ENCODE measurements around the gene MPHOSPH6.
"Not testable (repeated sequence)": the region's sequence is repeated elsewhere in the genome, so short reads cannot be mapped to it uniquely, and the experiment has no call there.

The MPHOSPH6 gene

DNA sequence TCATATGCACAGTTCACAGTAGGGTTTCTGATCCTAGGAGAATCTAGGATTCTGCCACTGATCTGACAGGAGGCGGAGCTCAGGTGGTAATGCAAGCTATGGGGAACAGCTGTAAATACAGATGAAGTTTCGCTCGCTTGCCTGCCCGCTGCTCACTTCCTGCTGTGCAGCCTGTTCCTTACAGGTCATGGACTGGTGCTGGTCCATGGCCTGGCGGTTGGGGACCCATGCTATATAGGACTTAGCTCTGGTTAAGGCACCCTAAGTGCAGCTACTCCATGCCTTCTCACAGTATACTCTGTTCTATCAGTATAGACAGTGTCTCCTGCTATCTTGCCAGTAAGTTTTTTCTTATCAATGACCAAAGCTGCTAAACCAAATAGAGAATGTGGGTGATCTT lies 2.4 kb downstream of the MPHOSPH6 start:
- DNase-seq: no peak

DNA sequence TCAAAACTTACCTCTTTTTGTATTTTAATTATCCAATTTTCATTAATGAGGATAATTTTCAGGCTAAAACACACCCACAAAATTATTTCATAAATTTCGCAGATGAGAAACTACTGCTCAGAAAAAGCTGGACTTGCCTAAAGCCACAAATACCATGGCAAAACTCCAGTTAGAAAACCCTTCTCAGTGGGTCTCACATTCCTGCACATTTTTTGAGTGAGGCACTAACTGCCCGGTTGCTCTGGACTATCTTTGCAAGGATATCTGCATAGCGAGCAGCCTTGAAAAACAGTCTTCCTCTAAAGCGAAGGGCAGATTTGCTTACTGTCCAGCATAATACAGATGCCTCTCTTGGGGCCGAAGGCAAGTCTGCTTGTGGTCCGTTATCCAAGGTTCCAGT lies 9.8 kb downstream of the MPHOSPH6 start:
- no peak for DNase-seq

- DNase-seq: no peak
Measured at GRCh38 chr16:82157836-82158235, 12.2 kb downstream of the MPHOSPH6 start.

DNA sequence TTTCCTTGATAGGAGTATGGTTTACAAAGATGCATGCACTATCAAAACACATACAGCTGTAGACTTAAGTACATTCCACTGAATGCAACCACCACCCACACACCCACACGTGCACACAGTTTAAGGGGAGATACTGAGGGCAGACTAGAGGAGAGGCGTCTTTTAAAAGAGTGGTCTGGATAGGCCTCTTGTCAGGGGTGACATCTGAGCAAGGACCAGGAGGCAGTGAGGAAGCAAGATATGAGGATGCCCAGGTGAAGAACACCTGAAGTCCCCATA lies 12.6 kb downstream of the MPHOSPH6 start:
- DNase-seq: no peak

DNA sequence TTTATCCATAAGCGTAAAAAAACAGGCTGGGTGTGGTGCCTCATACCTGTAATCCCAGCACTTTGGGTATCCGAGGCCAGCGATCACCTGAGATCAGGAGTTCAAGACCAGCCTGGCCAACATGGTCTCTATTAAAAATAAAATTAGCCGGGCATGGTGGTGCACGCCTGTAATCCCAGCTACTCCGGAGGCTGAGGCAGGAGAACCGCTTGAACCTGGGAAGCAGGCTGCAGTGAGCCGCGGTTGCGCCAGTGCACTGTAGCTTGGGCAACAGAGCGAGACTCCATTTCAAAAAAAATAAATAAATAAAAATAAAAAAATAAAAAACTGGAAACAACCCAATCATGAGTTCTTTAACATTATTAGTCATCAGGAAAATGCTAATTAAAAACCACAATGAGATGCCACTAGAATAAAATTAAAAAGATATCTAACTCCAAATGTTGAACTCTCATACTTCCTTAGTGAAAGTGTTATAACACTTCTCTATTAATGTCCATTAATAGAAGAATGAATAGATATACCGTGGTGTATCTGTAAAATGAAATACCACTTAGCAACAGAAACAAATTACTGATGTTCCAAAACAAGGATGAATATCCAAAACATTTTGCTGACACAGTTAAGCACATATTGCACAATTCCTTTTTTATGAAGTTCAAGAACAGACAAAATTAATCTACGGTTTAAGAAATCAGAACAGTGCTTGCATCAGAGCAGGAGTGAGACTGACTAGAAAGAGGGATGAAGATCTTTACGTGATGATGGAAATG lies 13.1 kb downstream of the MPHOSPH6 start:
- DNase-seq: no peak

DNA sequence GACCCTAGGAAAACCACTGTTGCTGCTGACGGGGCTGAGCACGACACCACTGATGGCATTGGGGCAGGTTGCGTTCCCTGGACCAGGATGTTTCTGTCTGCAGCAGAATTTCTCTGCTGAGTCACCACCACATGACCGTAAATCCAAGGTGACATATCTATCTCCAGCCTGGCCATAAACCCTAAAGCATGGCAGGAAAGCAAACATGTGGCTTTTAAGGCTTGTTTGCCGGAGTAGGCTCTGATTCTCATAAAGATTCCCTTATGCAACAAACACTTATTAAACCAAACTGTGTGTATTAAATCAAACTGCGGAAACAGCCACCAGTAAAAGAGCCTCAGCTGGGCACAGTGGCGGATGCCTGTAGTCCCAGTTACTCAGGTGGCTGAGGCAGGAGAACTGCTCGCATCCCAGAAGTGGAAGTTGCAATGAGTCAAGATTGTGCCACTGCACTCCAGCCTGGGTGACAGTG lies 17.3 kb downstream of the MPHOSPH6 start:
- DNase-seq: no peak

DNA sequence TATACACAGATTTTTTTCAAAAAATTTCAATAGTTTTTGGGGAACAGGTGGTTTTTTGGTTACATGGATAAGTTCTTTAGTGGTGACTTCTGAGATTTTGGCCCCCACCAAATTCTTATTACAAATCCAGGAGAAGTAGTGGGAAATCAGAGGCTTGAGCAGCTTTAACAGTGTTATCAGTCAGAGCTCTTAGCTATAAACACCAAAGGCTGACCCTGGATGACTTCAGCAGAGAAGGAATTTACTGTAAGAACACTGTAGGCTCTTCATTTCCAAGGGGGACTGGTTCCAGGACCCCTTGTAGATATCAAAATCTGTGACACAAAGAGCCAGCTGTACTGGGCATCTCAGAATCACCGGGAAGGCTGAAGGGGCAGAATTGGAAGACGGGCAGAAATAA lies 17.8 kb downstream of the MPHOSPH6 start:
- DNase-seq: no peak

DNA sequence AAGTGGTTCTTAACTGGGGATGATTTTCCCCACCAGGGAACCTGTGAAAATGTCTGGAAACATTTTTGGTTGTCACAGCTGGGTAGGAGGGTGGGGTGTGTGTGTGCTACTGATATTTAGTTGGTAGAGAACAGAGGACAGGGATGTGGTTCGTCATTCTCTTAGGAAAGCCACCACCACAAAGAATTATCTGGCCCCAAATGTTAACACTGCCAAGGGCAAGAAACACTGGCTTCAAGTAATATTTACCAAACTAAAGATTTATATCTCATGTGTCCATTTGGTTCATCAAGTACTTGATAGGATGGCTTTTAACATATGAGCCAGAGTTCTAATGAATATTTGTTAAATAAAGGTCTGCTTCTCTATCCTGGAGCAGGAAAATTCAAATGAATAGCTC lies 19.5 kb downstream of the MPHOSPH6 start:
- no peak for DNase-seq

- no peak for DNase-seq
Measured at GRCh38 chr16:82149536-82149935, 20.5 kb downstream of the MPHOSPH6 start.

DNA sequence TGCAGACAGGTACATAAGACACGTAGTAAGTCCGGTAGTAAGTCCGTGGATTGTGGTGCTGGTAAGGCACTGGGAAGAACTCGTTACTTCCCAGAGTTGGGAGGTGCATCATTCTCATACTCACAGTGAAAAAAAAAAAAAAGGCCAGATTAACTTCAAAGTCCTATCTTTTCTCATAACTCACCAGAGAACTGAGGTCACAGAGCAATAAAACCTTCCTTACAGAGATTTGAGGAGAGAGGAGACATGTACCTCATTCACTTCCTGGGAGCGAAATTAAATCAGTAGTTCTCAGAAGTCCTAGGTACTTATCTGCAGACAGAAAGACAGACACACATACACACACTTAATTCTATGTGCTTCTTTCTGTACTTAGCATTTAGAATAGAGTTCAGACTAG lies 22.5 kb downstream of the MPHOSPH6 start:
- DNase-seq: no peak

DNA sequence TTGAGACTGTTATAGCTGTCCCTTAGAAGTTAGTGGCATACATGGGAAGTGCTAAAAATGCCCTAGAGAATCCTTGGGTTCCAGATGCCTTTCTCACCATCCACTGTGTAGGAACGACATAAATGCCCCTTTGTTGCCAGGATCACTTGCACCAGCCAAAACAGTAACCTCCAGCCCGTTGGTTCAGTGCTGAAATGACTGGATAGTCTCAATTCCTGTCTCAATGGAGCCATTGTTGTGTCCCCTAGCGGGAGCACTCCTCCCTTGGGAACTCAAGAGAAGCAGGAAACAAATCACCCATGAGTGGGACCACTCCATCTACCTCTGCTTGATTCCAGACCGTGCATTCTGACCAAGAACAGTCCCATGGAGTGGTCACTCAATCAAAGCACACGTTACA lies 23.1 kb downstream of the MPHOSPH6 start:
- DNase-seq: no peak

GRCh38 chr16:82146556-82146955 lies 23.5 kb downstream of the MPHOSPH6 start:
- DNase-seq: no peak

DNA sequence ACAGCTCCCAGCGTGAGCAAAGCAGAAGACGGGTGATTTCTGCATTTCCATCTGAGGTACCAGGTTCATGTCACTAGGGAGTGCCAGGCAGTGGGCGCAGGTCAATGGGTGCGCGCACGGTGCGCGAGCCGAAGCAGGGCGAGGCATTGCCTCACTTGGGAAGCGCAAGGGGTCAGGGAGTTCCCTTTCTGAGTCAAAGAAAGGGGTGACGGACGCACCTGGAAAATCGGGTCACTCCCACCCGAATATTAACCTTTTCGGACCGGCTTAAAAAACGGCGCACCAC lies 30.8 kb downstream of the MPHOSPH6 start:
- DNase-seq: not testable (repeated sequence)

DNA sequence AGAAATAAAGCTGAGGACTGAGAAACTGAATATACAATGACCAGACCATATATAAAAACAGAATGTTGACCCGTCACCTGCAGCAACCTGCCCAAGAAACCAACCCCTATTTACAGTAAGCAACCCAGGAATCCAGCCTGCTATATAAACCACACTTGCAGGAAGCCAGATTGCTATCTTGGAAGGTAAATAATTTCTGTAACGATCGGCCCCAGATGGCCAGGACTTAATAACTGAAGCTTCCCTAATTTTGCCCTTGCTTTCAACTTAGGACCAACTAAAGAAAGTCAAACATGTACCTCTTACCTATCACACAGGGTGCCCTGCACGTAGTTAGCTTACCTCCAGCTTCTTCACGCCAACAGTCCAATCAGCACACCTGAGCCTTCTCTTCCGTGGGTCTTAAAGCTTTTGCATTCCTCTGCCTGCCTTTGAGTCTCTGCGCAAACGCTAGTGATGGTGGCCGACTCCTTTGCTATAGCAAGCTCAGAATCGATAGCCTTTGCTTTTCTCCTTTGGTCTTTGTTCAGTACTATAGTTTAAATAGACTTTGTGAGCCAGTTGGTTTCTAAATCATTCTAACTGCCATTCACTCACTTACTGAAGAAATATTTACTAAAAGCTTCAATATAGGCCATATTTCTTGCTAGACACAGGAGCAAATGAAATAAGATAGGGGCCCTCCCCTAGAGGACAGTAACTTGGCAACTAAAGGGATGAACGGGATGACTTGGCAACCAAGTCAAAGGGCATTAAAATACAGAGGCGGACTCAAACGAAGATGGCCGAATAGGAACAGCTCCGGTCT lies 31.3 kb downstream of the MPHOSPH6 start:
- no peak for DNase-seq

DNA sequence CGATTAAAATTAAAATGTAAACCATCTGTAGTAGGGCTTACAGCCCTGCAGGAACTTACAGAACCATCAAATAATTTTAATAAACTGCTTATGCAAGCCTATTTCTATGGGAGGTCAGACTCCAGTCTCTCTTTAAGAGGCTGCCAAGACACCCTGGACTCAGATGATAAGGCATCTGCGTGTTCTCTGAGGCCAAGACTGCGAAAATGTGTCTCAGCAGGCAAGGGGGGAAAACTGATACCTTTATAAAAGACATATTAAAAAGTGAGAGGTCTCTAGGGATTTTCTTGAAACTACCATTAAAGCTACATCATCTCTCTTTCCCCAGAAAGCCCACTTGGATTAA lies 32.2 kb downstream of the MPHOSPH6 start:
- DNase-seq: no peak

DNA sequence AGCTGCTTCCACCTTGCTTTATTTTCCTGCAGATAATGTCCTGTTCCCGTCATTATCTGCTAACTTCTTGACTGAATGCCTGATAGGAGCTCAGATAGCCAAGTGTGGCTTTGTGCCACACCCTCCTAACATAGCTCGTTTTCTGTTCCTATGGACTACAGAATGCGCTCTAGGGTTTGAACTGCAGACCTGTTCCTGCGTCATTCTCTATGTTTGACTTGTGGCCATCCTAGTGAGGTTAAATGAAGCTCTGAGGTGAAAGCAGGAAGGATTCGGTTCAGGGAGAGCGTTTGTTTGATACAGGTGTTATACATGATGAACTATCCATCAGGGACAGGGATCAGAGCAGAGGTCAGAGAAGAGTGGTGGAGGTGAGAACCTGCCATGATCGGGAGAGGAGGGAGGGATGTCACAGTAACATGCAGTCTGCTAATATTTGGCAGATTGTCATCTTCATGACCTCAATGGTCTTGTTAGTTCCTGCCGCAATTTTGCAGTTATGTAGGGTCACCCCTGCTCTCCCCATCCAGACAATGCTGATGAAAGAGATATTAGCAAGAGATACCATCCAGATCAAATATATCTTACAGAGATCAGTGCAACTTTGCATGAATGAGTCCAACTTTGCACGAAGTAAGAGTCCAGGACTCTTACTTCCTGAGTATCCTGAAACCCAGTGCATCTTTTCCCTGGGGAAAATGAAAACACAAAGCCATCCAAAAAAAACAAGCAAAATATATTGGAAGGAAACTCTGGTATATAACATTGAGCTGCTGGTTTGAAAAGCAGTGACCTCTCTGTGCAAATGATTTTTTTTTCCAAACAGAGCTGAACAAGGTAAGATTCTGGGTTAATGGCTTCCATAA lies 32.8 kb downstream of the MPHOSPH6 start:
- no peak for DNase-seq

GRCh38 chr16:82135844-82136243 lies 34.2 kb downstream of the MPHOSPH6 start:
- no peak for DNase-seq

DNA sequence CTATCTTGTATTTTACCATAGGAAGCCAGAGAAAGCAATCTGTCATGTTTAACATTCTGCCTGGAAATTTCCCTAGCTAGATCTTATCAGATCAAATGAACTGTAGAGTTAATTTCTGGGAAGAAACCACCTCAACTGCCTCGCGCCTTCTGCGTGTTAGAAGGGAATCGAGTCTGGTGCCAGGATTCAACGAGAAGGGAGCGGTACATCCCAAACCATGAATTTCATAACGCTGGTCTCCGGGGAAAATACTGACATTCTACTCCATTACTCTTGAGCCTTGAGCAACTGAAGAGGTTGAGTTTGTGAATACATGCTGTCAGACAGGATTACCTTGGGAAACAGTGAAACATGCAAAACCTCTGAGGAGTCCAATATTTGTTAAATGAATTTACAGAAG lies 35.2 kb downstream of the MPHOSPH6 start:
- DNase-seq: no peak

DNA sequence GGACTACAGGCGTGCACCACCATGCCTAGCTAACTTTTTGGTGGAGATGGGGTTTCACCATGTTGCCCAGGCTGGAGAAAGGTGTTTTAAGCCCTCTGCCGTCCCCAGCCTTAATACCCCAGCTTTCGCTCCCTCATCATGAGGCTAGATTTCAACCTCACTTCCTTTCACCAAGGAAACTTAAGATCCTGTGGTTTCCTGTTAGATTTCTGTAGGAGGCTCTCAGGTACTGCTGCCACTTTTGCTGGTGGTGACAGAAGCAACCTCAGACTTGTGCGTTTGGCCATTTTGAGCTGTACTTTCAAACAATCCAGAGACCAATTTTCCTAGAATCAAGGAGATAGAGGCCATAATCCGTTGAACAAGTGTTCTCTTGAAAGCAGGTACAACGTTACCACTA lies 36.2 kb downstream of the MPHOSPH6 start:
- no peak for DNase-seq

DNA sequence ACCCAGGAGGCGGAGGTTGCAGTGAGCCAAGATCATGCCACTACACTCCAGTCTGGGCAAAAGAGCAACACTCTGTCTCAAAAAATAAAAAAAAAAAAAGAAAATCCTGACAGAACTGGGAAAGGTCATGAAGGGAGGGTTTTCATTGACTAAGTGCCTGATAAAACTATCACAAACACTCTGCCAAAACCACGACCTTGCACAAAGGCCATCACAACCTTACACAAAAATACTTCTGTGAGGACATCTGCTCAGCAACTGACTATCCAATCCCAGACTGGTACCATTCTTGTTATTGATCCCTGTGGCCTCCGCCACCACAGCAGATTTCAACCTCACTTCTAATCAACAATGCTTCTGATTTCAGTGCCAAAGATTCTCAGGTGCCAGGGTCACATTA lies 40.1 kb downstream of the MPHOSPH6 start:
- DNase-seq: no peak

- DNase-seq: no peak
Measured at GRCh38 chr16:82124651-82125050, 45.4 kb downstream of the MPHOSPH6 start.

- DNase-seq: no peak
Measured at GRCh38 chr16:82119405-82119804, 50.6 kb downstream of the MPHOSPH6 start.

DNA sequence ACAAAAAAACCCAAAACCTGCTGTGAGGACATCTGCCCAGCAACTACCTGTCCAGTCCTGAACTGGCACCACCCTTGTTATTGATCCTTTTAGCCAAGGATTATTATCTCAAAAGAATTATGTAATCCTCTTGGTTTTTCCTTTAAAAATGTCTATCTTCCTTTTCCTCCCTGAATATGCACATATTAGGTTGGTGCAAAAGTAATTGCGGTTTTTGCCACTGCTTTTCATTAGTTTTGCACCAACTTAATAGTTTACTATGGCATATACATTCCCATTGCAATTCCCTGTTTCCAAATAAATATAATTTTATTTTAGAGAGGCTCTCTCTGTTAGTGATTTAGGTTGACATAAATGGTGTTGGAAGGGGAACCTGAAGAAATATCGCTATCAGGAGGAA lies 51.3 kb downstream of the MPHOSPH6 start:
- DNase-seq: no peak

GRCh38 chr16:82116535-82116934 lies 53.5 kb downstream of the MPHOSPH6 start:
- no peak for DNase-seq
